NCI-H2171 treated with DMSO at 0.1 percent for 48 hours (cell line): ENCODE data around the gene BTBD18.
"Not testable (repeated sequence)": the region's sequence is repeated elsewhere in the genome, so short reads cannot be mapped to it uniquely, and the experiment has no call there.

Experiments used
- DNase-seq: peaks from one replicate; lab custom pipeline; 2025; lab: John Stamatoyannopoulos, UW

BTBD18 gene

GRCh38 chr11:57732661-57733060 lies 19.0 kb downstream of the BTBD18 start:
- DNase-seq, result no peak

GRCh38 chr11:57729479-57729878 lies 22.1 kb downstream of the BTBD18 start:
- DNase-seq, result no peak

- no peak for DNase-seq
Observed at GRCh38 chr11:57728829-57729228, 22.8 kb downstream of the BTBD18 start.

GRCh38 chr11:57727185-57727584 lies 24.4 kb downstream of the BTBD18 start:
- DNase-seq, result no peak

- not testable (repeated sequence) for DNase-seq
Observed at GRCh38 chr11:57716726-57717125, 34.9 kb downstream of the BTBD18 start.

GRCh38 chr11:57713835-57714234 lies 37.8 kb downstream of the BTBD18 start:
- no peak for DNase-seq

- peak; percentile 97 for DNase-seq
Observed at GRCh38 chr11:57712256-57713150, 39.1 kb downstream of the BTBD18 start, which contains the start of gene TMX2. Gene TMX2 (plus strand): TSS chr11:57712593. CDS start chr11:57712619, 26 bp downstream.

GRCh38 chr11:57711414-57712255 lies 40.0 kb downstream of the BTBD18 start, which contains the start of gene MED19:
Gene MED19 (minus strand): TSS chr11:57712215. CDS start chr11:57712179, 36 bp downstream.
- DNase-seq, result peak; percentile 81

- DNase-seq, result no peak
Observed at GRCh38 chr11:57709802-57710367, 41.7 kb downstream of the BTBD18 start.

- DNase-seq, result not testable (repeated sequence)
Observed at GRCh38 chr11:57705432-57705831, 46.2 kb downstream of the BTBD18 start.

- no peak for DNase-seq
Observed at GRCh38 chr11:57704932-57705331, 46.7 kb downstream of the BTBD18 start.

GRCh38 chr11:57703341-57703740 lies 48.3 kb downstream of the BTBD18 start:
- DNase-seq, result no peak

- no peak for DNase-seq
Observed at GRCh38 chr11:57700425-57700824, 51.2 kb downstream of the BTBD18 start.

- DNase-seq, result no peak
Observed at GRCh38 chr11:57699813-57700212, 51.8 kb downstream of the BTBD18 start.

GRCh38 chr11:57698843-57699365 lies 52.7 kb downstream of the BTBD18 start:
- DNase-seq, result no peak
